NCI-H1105 treated with DMSO at 0.1 percent for 48 hours (cell line): ENCODE measurements around the gene PEAR1.

Experiments
- DNase-seq: peaks from one replicate; lab custom pipeline; 2025; lab: John Stamatoyannopoulos, UW

PEAR1 gene

DNA sequence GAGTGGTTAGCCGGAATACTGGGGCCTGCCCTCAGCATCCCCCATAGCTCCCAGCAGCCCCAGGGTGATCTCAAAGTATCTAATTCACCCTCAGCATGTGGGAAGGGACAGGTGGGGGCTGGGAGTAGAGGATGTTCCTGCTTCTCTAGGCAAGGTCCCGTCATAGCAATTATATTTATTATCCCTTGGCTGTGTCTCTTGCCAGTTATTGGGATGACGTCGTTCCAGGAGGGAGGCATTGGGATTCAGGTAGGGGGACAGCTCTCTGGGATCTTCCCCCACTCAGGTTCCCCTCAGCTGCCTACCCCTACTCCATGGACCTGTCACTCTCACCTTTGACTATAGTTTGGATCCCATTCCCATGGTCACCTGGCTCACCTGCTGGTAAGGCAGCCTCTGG lies 11.9 kb upstream of the PEAR1 start:
- no peak for DNase-seq

DNA sequence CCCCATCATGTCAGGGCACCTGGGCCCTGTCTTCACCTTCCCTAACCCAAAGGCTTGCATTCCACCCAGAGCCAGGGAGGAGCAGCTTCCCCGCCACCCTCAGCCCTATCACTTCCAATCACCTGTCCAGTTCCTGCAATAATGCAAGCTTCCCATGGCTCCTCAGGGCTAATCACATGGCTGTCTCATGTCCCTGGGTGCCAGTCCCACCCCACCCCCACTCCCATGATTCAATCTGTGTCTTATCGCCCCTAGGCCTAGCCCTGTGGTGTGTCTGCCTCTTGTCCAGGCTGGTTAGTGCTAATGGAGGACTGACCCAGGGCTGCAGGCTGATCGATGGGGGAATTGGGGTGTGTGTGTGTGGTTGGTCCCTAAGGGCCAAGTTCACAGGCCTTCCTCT lies 11.0 kb upstream of the PEAR1 start:
- DNase-seq = no peak

DNA sequence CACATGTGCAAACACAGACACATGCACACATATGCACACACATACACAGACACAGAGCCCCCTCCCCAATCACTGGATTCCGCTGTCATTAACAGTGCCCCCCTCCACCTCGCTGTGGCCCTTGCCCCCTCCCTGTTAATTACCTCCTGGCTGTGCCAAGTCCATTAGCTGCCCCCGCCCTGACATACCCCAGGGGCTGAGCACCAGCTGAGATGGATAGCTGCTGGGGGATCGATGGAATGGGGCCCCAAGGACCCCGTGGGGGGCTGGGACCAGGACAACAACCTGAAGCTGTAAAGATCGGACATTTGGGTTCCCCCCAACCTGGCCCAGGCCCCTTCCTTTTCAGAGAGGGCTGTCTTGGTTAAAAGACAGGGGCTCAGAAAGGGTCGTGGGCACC lies 9.6 kb upstream of the PEAR1 start:
- no peak for DNase-seq

DNA sequence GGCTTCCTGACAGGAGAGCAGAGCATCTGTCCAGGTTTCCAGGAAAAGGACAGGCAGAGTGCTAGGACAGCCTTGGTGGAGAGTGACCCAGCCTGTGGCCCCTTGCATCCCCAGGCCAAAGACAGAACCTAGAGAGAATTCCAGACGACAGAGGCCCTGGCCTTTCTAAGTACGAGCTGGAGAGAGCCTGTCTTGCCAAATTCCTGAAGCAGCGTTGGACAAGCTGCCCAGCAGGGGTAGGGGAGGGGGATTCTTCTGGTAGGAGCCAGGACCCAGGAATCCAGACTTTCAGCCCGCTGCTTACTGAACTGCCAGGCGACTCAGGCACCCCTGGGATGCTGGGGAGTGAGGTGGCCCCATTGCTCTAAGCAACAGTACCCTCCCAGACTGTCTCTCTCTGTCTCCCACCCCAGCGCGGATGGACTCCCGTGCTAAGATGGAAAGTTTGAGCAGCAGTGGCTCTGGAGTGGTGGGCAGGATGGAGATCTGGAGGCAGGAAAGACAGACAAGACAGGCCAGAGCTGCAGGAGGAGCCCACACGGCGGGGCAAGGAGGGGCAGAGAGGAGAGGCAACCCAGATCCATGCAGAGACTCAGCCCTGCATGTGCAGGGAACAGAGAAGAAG lies 8.8 kb upstream of the PEAR1 start:
- DNase-seq = no peak

DNA sequence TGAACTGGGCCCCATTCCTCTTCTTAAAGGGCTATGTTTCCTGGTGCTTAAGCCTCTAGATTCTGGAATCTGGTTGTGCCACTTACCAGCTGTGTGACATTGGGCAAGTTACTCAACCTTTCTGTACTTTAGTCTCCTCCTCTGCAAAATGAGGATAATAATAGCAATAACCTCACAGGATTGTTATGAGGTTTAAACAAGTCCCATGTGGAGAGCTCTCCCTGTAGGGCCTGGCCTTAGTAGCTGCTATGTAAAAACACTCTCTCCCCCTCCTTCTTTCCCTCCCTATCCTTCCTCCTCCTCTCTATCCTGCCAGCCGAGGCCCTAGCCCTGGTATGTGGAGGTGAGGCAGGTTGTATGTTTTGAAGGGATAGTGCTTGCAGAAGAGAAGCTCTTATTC lies 8.2 kb upstream of the PEAR1 start:
- no peak for DNase-seq

DNA sequence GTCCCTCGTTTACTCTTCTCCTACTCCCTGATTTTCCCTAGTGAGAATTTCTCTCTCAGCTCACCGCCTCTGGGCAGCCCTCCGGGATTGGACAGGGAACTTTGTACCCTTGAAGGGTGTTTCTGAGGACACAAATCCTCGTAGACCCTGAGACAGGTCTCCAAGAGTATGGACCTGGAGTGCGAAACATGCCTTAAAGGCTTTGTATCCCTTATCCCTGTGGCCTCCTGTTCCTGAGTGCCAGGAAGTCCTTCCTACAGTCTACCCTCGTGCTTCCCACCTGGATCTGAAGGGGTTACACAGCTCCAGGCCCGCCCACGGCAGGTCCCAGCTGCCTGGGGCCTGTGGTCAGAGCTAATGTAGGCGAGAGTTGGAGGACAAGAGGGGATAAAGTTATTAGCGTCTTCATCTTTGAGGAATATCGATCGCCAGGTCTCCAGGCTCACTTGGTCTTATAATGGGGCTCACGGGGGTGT lies 7.6 kb upstream of the PEAR1 start:
- DNase-seq = no peak

DNA sequence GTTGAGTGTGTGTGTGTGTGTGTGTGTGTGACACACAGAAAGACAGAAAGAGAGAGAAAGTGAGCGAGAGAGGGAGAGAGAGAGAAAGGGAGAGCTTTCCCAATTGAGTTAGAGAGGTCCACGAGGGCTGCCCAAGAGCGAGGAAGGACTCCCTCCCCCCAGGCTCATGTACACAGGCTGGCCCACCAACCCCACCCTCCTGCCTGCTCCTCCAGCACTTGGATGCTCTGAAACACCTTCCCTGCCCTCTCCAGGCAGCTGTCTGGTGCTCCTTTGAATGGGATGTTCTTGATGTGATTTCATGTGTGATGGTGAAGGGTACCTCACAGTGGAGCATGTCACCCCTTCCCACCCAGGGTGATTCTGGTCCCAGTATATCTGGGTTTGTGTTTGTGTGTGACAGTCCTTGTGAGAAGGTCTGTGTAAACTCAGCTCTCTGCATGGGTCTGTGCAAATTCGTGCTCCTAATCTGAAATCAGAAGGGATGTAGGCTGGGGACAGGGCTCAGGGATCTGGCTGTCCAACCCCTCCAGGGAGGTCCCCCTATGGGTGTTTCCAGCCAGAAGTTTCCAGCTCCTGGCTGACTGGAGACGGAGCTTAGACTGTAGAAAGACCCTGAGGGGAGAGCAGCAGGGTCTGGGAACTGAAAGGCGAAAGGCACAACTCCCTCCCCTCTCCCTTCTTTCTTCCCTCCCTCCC lies 6.8 kb upstream of the PEAR1 start:
- DNase-seq = no peak

DNA sequence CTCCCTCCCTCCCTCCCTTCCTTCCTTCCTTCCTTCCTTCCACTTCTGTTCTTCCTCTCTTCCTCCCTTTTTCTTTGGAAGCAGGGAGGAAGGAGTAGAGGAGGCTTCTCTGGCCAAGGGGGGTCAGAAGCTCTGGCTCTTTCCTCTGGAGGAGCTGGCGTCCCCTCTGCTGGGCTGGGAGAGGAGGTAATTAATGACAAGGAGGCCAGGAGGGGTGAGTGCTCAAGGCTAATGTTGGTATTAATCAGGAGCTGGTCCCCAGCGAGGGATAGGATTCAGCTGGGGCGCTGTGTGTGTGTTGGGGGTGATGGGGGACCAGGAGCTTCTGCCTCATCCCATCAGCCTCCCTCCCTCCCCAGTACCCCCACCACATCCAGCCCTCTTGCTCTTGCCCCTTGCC lies 6.2 kb upstream of the PEAR1 start:
- no peak for DNase-seq

DNA sequence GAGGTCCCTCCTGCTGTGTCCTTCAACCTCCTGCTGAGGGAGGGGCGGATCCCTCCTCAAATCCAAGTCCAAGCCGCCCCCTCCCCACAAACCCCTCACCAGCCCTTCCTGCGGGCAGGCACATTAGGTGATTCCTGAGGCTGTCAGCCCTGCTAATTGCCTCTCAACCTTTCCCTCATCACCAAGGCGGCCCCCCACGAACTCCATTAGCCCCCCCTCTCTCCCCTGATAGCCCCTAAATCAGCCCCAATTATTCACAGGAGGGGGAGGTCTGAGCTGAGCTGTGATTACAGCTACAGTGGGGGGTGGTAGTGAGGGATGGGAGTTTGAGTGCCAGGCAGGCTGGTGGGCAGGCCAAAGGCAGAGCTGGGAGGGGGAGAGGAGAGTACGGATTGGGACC lies 5.8 kb upstream of the PEAR1 start:
- DNase-seq = no peak

DNA sequence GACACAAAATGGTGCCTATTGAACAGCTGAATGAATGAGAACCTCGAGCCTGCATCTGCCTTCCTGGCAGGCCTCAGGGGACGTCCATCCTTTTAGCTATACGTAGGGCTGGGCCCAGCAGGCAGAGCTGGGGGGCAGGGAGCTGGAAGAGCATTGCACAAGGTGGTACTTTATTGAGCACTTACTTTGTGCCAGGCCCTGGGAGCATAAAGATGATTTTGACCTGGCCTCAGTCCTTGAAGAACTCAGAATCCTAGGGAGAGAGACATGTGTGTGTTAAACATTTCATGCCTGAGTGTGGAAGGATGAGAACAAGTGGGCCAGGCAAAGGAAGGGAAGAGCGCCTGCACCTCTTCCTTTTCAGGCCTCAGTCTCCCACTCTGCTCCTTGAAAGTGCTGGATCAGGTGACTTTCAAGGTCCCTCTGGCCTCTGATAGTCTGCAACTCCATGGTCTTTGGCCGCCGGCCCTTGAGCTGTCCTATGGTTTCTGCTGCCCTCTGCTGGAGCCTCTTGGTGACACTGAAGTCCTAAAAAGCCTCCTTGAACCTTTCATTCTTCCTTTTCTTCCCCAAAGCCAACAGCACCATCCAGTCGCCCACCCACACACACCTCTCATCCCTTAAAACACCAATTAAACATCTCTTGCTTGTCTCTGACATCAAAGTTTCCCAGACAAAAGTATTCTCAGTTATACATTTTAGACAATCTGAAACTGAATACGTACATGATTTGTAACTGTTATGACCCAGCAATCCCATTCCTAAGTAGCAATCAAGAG lies 3.5 kb upstream of the PEAR1 start:
- peak; percentile 78 for DNase-seq

DNA sequence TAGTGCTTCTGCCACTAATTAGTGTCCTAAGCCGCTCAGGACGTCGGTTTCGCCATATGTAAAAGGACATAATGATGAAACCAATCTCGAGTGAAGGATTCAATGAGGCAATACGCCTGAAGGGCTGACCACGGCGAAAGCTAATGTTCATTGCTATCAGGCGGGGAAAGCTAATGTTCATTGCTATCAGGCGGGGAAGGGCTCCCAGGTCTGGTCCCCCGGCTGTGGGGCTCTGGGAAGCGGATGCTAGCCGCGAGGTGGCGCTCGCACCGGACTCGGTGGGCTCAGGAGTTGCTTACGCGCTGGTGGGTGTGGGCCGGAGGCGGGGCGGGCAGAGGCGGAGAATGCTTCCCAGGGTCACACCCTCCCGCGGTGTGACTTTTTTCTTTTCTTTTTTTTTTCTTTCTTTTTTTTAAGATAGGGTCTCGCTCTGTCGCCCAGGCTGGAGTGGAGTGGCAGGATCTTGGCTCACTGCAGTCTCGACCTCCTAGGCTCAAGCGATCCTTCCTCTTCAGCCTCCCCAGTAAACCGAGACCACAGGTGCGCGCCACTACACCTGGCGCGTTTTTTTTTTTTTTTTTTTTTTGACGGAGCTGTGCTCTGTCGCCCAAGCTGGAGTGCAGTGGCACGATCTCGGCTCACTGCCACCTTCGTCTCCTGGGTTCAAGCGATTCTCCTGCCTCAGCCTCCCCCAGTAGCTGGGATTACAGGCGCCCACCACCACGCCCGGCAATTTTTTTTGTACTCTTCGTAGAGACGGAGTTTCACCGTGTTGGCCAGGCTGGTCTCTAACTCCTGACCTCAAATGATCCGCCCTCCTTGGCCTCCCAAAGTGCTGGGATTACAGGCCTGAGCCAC lies 1.1 kb upstream of the PEAR1 start:
- peak; percentile 62 for DNase-seq

DNA sequence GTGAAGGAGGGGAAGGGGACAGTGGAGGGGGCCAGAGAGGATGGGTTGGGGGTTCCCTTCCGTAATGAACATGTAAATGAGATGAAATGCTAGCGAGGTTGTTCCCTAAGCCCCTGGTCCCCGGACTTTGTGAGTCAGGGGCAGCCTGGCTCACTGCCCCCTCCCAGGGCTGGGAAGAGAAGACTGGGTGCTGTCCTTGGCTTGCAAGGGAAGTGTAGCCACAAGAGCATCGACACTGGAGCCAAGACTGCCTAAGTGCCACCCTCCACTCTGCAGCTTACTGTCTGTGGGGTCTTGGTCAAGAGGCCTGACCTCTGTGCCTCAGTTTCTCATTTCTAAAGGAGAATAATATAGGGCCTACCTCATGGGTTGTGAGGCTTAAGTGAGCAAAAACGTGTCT lies 483 bp downstream of the PEAR1 start:
- no peak for DNase-seq

DNA sequence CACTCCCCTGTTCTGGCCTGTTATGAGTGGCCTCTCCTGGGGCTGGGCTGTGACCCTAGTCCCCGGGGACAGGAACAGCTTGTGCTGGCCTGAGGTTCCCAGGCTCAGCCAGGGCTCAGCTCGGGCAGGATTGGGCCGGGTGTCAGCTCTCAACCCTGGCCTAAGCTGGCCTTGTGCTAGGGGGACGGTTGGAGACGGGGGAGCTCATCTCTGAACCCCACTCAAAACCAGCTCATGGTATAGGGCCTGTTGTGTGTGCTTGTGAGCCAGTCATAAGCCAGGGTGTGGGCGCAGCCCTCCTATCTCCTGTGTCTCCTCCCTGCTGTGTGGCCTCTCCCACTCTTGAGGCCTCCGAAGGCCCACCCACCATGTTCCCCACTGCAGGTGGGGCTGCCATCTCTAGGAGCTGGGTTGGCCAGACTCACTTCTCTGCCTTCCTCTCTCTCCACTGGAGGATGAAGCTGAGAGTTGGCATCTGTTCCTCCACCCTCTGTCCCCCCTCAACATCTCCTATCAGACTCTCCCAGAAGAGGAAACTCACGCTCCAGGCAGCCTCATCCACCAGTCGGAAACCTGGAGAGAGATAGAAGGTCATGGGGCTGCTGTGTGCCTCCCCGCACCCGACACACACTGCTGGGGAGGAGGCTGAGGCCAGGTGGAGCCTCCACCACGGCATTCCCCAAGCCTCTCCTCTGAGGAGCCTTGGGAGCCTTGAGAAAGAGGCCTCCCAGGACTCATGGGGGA lies 1.4 kb downstream of the PEAR1 start:
- no peak for DNase-seq

DNA sequence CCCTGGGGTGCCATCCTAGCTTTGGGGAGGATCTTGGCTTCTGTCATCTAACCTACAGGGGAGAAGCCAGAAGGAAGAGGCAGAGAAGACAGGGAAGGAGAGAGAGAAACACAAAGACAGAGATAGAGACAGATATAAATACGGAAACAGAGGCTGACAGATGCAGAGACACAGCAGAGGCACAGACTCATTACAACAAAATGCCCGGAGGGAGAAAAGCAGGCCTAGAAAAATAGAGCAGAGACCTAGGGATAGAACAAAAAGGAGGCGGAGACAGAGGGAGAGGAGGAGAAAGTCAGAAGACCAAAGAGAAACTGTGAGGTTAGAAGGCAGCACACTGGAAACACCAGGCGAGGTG lies 1.9 kb downstream of the PEAR1 start:
- DNase-seq = no peak

DNA sequence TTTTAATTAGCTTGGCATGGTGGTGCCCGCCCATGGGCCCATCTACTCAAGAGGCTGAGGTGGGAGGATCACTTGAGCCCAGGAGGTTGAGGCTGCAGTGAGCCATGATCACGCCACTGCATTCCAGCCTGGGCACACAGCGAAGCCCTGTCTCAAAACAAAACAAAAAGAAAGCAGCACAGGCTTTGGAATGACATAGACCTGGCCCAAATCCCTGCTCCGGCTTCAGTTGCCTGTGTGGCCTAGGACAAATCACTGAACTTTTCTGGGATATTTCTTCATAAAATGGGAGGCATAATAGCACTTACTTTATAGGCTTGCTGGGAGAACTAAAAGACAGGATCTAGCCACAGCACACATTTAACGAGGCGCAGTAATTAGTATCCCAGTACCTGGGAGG lies 2.4 kb downstream of the PEAR1 start:
- no peak for DNase-seq

DNA sequence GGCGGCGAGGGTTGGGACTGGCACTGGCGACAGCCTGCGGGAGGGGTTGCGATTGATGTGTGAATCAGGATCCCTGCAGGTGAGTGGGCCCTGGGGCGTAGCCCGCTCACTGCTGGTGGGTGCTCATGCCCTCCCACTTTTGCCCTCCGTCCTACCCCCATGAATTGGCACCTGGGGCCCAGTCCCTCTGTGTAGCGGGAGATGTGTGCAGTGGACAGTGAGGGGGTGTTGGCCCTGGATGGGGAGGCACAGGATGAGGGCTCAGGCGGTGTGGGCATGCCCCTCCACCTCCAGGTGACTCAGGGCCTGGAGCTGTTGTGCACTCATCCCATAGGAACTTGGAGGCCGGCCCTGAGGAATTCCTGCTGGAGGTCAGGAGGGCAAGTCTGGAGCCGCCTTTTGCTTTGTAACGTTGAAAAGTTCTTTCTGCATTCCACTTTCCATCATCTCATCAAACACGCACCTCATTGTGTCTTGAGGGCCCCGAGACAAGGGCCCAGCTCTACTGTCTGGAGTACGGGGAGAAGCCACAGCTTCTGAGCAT lies 3.0 kb downstream of the PEAR1 start:
- no peak for DNase-seq

DNA sequence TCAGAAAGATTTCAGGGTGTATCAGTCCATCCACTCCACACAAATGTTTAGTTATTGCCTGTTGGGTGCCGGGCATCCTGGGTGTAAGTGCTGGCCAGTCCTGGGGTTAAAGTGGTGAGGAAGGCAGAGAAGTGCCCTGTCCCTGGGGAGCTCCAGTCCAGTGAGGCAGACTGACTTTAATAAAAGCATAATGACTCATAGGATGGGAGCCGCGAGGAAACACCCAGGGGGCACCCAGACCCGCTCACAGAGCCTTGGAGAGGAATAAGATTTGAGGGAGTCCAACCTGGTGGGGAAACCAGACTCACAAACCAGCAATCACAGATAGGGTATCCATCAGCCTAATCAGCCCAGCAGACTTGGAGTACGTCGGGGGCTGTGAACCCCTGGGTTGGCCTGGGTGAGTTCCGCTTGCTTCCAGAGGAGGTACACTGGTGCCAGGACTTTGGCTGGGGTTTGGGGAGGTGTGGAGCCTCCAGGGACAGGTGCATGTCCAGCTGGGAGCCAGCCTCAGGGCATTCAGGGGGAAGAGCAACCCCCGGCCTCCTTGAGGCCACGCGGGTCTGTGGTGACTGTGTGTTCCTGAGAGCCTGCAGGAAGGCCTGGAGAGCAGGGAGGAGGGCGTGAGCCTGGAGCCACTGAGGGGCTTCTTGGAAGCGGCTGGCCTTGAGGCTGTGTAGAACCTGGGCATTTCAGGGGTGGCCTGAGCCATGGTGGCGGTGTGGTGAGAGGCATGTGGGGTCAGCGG lies 3.7 kb downstream of the PEAR1 start:
- no peak for DNase-seq

DNA sequence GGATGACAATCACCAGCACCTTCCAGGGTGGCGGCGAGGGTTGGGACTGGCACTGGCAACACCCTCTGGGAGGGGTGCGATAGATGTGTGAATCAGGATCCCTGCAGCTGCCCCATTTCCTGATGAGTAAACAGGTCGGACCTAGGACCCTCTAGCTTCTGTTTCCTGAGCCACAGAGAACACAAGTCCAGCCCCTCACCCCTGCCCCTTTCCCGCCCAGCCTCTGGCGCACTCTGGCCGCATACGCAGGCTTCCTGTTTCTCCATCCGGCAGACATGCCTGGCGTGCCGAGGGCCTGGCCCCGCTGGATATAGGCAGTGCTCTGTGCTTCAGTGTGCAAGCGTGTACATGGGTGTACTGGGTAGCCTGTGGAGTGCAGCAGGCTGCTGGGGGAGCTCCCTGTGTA lies 4.6 kb downstream of the PEAR1 start:
- DNase-seq = no peak

DNA sequence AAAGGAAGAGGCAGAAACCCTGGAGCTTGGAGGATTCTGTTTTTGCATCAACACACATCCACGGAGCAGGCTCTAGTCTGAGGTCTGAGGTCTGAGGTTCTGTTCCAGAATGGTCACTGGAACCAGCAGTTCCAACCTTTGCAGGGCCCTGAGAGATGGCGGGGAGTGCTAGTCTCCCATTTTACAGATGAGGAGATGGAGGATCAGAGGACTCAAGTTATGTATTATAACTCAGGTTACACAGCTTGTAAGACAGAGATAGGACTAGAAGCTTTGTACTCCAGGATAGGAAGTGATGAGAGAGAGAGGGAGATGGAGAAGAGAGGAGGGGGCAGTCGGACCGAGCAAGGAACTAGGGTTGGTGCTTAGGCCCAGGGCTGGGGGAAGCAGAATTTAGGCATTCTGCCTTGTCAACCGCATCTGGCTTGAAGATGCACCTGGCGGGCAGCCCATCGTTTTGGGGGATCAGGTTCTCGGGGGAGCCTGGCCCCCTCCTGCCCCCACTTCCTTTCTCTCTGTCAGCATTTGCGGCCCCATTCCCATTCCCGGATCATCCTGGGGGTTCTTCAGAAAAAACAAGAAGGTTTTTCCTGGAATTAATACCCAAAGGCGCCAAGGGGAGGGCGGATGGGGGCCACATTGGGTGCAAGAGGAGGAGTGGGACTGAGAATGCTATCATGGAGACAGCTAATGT lies 5.6 kb downstream of the PEAR1 start:
- no peak for DNase-seq
